ENCODE results near the gene PCYT1A. TPM values are rescaled to one million over a fixed set of nuclear protein-coding genes. Genes with fewer than 3 reads are reported as not detected.

The PCYT1A gene
- total RNA-seq, 1 donor from 2014 or later = 54.6 TPM

DNA sequence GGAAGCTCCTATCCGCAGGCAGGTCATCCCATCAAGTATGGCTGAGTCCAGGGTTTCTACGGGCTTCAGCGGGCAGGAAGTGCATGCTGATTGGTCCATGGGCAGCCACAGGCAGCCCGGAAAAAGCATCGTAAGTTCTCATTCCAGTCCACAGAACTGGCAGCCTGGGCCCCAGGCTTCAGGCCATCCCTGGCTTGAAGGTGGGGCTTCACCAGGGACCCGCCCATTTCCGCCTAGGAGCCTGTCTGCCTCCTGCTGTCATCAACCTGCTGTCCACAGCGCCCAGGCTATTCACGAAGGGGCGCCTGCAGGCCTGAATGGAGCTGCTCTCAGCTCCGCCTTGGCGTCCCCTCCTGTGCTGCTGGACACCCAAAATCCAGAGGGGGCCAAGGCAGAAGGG, 13.9 kb downstream of the PCYT1A start:
- Mint-ChIP-seq H3K4me1 (peaks cover 32% of the 10 kb centered on the region), H3K36me3 (ENCODE audit: low read depth) (peaks cover 37% of the 10 kb centered on the region), H3K27me3 (no peaks in the 10 kb centered on the region), H3K27ac (no peak overlapping the region), H3K9me3 (no peaks in the 10 kb centered on the region), H3K4me3 (no peak overlapping the region)
- ATAC-seq (ENCODE audit: low read depth) = no peak
- TF ChIP-seq, protein P1, sequence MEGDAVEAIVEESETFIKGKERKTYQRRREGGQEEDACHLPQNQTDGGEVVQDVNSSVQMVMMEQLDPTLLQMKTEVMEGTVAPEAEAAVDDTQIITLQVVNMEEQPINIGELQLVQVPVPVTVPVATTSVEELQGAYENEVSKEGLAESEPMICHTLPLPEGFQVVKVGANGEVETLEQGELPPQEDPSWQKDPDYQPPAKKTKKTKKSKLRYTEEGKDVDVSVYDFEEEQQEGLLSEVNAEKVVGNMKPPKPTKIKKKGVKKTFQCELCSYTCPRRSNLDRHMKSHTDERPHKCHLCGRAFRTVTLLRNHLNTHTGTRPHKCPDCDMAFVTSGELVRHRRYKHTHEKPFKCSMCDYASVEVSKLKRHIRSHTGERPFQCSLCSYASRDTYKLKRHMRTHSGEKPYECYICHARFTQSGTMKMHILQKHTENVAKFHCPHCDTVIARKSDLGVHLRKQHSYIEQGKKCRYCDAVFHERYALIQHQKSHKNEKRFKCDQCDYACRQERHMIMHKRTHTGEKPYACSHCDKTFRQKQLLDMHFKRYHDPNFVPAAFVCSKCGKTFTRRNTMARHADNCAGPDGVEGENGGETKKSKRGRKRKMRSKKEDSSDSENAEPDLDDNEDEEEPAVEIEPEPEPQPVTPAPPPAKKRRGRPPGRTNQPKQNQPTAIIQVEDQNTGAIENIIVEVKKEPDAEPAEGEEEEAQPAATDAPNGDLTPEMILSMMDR (IDR thresholded peaks at IDR 0.05) = no peak
- CTCF ChIA-PET = interaction anchor here (1.4 kb wide), 1 partner anchor 255 kb away, joined by 4 read pairs; no protein-coding TSS in a partner anchor
- POLR2A ChIA-PET = no interaction called here
- no peak for DNase-seq
- intact Hi-C loops (cut with micrococcal nuclease) = no loop called here

DNA sequence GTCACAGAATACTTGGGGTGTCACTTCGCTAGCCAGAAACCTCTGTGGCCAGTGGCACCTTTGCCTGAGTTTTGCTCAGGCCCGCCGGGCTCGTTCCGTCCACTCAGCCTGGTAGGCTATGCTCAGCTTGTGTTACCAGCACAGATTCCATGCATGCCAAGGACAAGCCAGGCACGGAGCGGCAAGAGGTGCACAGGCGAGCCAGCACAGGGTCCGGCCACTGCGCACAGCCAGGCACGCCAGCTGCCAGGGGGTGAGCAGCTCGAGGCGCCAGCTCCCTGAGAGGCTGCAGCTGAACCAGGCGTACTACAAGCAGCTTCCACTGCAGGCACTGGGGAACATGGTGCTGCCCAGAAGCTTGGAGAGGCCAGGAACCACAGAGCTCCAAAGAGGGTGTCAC, 14.7 kb downstream of the PCYT1A start:
- TF ChIP-seq, protein P1 (IDR thresholded peaks at IDR 0.05) = no peak
- ChIA-PET POLR2A (no interaction called here), CTCF (interaction anchor here (1.4 kb wide), 1 partner anchor 256 kb away, joined by 4 read pairs; no protein-coding TSS in a partner anchor)
- intact Hi-C loops (cut with micrococcal nuclease) = no loop called here
- no peaks in the 10 kb centered on the region for H3K9me3 Mint-ChIP-seq
- H3K4me3 Mint-ChIP-seq = no peak overlapping the region
- no peak for ATAC-seq (ENCODE audit: low read depth)
- H3K4me1 Mint-ChIP-seq = peaks cover 30% of the 10 kb centered on the region
- no peak for DNase-seq
- no peaks in the 10 kb centered on the region for H3K27me3 Mint-ChIP-seq
- H3K36me3 Mint-ChIP-seq (ENCODE audit: low read depth) = peaks cover 37% of the 10 kb centered on the region
- no peak overlapping the region for H3K27ac Mint-ChIP-seq

DNA sequence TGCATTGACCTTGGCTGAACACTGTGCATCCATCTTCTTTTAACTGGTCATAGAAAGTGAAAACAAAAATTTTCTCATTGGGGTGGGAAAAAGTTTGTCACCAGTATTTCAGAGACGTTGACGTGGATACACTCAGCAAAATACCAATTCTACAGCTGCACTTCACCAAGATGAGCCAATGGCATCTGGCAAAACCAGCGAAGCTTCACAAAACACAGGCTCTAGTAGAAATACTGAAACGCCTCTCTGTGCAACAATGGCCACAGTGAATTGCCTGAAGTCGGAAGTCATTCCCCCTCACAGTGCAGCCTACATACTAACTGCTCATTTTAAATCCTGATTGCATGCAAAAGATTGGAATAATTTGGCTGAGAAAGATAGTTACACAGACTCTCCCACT, 17.0 kb downstream of the PCYT1A start:
- Mint-ChIP-seq H3K36me3 (ENCODE audit: low read depth) (peaks cover 41% of the 10 kb centered on the region), H3K4me3 (no peak overlapping the region), H3K9me3 (no peaks in the 10 kb centered on the region), H3K27ac (no peak overlapping the region), H3K27me3 (no peaks in the 10 kb centered on the region), H3K4me1 (peaks cover 30% of the 10 kb centered on the region)
- POLR2A ChIA-PET = interaction anchor here (1.2 kb wide), 1 partner anchor 14 kb away, joined by 3 read pairs; no protein-coding TSS in a partner anchor
- CTCF ChIA-PET = no interaction called here
- no peak for DNase-seq
- intact Hi-C loops (cut with micrococcal nuclease) = no loop called here
- TF ChIP-seq, protein P1 (IDR thresholded peaks at IDR 0.05) = no peak
- no peak for ATAC-seq (ENCODE audit: low read depth)

DNA sequence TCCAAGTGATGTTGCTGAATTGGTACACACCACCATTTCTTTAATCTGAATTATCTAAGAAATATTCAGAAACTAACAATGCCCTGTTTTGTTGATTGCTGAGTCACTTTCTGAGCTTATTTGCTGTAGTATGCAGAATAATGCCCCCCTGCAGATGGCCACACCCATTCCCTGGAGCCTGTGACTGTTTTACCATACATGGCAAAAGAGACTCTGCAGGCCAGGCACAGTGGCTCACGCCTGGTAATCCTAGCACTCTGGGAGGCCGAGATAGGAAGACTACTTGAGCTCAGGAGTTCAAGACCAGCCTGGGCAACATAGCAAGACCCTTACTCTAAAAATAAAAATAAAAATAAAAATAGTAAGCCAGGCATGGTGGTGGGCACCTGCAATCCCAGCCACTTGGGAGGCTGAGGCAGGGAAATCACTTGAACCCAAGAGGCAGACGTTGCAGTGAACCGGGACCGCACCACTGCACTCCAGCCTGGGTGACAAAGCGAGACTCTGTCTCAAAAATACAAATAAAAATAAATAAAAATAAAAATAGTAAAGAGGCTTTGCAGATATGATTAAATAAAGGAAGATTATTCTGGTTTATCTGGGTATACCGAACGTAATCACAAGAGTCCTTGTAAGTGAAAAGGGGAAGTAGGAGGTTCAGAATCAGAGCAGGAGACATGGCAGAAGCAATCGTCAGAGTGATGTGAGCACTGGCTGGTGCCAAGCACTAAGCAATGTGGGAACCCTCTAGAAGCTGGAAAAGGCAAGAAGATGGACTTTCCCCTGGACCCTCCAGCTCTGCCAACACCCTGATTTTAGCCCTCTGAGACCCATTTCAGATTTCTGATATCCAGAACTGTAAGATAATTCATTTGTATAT, 19.0 kb downstream of the PCYT1A start:
- Mint-ChIP-seq H3K4me1 (peaks cover 15% of the 10 kb centered on the region), H3K36me3 (ENCODE audit: low read depth) (peaks cover 48% of the 10 kb centered on the region), H3K4me3 (no peak overlapping the region), H3K9me3 (no peaks in the 10 kb centered on the region), H3K27me3 (no peaks in the 10 kb centered on the region), H3K27ac (peak overlapping the region; percentile 59)
- DNase-seq = no peak
- ChIA-PET CTCF (no interaction called here), POLR2A (interaction anchor here (0.5 to 1.6 kb wide), 7 partner anchors 10 to 366 kb away, joined by 3 to 5 read pairs (median 3); partner anchors contain the start of genes DYNLT2B and PCYT1A)
- TF ChIP-seq, protein P1 (IDR thresholded peaks at IDR 0.05) = no peak
- intact Hi-C loops (cut with micrococcal nuclease) = loop anchor here (5.0 kb wide), 1 partner anchor 34 kb away; no protein-coding TSS in a partner anchor
- peak; percentile 79 for ATAC-seq (ENCODE audit: low read depth)

DNA sequence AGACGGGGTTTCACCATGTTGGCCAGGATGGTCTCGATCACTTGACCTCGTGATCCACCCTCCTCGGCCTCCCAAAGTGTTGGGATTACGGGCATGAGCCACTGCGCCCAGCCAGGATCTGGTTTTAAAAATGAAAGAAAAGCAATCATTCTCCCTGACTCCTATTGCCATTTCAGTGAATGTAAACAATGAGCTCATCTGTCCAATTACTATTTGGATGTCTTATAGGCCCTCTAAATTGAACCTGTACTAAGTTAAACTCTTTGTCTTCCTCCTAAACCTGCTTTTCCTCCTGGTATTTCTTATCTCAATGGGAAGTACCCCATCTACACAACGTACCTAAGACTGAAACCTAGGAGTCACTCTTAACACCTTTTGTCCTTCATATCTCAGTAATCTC, 23.7 kb downstream of the PCYT1A start:
- H3K27ac Mint-ChIP-seq = no peak overlapping the region
- no peaks in the 10 kb centered on the region for H3K27me3 Mint-ChIP-seq
- POLR2A ChIA-PET = no interaction called here
- ATAC-seq (ENCODE audit: low read depth) (no peak), DNase-seq (no peak)
- intact Hi-C loops (cut with micrococcal nuclease) = no loop called here
- H3K4me3 Mint-ChIP-seq = no peak overlapping the region
- H3K36me3 Mint-ChIP-seq (ENCODE audit: low read depth) = peaks cover 46% of the 10 kb centered on the region
- CTCF ChIA-PET = no interaction called here
- H3K4me1 Mint-ChIP-seq = peaks cover 5% of the 10 kb centered on the region
- peaks cover 3% of the 10 kb centered on the region for H3K9me3 Mint-ChIP-seq
- TF ChIP-seq, protein P1 (IDR thresholded peaks at IDR 0.05) = no peak

Measured in activated B cell treated with CpG ODN at 0.5 μM for 24 hours (primary cell).